ENCODE data around the gene ENPP5.

DNA sequence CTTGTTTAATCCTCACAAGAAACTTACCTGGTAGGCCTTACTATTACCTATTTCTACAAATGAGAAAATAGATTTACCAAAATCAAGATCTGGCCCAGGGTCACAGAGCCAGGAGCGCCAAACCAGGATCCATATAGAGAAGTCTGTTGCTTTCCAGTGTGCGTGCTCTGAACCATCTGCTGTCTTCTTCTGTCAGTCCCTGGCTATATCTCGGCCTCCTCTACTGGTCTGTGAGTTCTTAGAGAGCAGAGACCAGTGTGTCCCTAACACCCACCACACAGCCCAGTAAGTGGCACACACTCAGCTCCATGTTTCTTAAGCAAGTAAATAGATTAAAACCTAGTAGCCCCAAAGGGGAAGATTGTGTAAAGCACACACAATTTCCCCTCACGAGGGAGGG lies 18.9 kb upstream of the ENPP5 start:
- TF ChIP-seq, protein P1, sequence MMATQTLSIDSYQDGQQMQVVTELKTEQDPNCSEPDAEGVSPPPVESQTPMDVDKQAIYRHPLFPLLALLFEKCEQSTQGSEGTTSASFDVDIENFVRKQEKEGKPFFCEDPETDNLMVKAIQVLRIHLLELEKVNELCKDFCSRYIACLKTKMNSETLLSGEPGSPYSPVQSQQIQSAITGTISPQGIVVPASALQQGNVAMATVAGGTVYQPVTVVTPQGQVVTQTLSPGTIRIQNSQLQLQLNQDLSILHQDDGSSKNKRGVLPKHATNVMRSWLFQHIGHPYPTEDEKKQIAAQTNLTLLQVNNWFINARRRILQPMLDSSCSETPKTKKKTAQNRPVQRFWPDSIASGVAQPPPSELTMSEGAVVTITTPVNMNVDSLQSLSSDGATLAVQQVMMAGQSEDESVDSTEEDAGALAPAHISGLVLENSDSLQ (IDR thresholded peaks at IDR 0.05): no peak
- TF ChIP-seq ZNF384 (IDR thresholded peaks at IDR 0.05): no peak
- no peak for TF ChIP-seq SUZ12 (IDR thresholded peaks at IDR 0.05)
- no peak for TF ChIP-seq FOXM1 (IDR thresholded peaks at IDR 0.05; ENCODE audit: borderline replicate concordance)
- TF ChIP-seq FOXK2 (IDR thresholded peaks at IDR 0.05): no peak
- TF ChIP-seq BHLHE40 (IDR thresholded peaks at IDR 0.05; ENCODE audit: borderline replicate concordance): no peak
- TF ChIP-seq ELF4 (IDR thresholded peaks at IDR 0.05): no peak
- no peak for TF ChIP-seq SP1 (IDR thresholded peaks at IDR 0.05)
- TF ChIP-seq HDGF (IDR thresholded peaks at IDR 0.05; ENCODE audit: borderline replicate concordance): no peak
- TF ChIP-seq FOXA1 (IDR thresholded peaks at IDR 0.05): no peak
- TF ChIP-seq L3MBTL2 (conservative IDR thresholded peaks at IDR 0.05): no peak
- TF ChIP-seq TARDBP (IDR thresholded peaks at IDR 0.05): no peak

Measured in HEK293T (cell line).